GM18502 (cell line): ENCODE data around the gene LRRFIP1.
"Not testable (repeated sequence)": the region's sequence is repeated elsewhere in the genome, so short reads cannot be mapped to it uniquely, and the experiment has no call there.

Experiments
- ATAC-seq: cut with Tn5 transposase; IDR thresholded peaks from one replicate; pipeline ENCODE4 v1.9.1; 2021; ENCODE audit warnings: mild to moderate bottlenecking; ENCODE audit not compliant: unreplicated experiment, poor library complexity

LRRFIP1 gene

DNA sequence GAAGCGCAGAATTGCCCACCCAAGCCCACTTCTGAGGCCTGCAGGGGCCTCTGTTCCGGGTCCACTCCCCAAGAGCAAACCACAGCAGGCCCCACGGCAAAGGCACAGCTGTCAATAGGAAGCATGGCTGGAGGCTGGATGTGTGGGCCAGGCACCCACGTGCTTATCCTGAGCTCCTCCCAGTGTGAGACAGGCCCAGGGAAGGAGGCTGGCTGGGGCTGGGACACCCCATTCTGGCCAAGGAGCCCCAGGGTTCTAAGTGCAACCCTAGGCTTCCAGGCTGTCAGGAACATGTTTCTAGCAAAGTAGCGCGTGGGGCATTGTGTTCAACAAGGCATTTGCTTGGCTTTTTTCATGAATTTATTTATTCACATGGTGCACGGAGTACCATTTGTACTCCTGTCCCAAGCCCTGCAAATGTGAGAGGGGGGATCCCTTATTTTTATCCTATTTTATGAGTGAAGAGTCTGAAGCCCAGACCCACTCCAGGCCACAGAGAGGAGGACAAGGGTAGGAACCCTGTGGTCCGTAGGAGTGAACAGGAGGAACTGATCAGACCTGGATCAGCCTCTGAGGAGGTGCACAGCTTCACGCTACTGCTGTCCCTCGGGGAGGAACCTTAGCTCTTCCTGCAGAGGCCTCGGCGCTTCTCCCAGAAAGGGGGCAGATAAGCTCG, 30.7 kb upstream of the LRRFIP1 start:
- ATAC-seq = no peak

DNA sequence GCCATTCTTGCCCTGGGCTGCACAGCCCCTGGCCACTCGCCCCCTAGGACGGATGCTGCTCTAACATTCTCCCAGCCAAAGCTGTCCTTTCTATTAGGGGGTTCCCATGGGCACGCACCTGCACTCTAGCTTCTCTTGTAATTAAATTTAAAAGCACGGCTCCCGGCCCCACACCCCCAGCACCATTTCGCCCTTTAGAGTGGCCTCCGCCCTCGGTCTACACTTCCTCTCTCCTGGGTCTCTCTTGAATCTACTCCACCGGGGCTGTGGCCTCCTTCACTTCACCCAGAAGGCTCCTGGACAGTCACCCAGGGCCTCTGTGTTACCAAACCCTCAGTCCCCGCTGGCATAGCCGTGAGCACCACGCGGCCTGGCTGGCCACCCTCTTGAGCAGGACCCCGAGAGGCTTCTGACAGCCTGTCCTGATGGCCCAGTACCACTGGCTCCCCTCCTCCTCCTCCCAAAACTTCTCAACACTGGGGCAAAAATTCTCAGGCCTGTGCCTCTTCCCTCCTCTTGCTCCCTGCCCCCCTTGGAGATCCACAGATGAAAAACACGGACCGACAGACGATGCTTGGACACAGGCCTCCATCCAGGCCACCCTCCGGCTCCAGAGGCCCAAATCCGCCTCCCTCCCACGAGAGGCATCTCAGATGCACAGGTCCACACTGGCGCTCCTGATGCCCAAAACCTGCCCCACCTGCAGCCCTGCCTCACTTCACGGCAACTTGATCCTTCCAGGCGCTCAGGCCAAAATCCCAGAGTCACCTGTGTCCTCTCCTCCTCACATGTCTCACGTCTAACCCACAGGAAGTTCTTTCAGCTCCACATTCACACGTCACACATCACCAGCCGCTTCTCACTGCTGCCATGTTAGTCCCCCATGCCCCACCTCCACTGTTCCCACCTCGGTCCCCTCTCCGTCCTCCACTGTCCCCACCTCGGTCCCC, 29.9 kb upstream of the LRRFIP1 start:
- no peak for ATAC-seq

DNA sequence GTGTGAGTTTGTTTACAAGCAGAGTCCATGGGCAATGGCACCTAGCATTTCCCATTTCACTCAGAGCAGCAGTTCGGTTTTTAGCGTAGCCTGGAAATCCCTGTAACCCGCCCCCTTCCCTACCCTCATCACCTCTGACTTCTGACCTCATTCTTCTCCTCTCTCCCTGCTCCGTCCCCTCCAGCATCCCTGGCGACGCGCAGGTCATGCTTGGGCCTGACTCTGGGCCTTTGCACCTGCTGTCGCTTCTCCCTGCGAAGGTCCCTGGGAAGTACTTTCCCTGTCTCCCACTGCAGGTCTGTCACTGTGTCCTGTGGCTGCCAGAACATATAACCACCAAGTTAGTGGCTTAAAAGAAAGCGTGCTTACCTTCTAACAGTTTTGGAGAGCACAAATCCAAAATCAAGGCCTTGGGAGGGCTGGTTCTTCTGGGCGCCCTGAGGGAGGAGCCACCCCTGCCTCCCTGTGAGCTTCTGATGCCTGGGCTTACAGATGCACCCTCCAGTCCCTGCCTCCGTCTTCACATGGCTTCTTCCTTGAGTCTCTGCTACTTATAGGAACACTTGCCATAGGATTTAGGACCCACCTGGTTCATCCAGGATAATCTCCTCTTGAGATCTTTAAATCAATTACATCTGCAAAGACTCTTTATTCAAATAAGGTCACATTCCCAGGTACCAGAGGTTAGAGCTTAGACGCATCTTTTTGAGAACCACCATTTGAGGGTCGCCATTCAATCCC, 28.7 kb upstream of the LRRFIP1 start:
- ATAC-seq = no peak

DNA sequence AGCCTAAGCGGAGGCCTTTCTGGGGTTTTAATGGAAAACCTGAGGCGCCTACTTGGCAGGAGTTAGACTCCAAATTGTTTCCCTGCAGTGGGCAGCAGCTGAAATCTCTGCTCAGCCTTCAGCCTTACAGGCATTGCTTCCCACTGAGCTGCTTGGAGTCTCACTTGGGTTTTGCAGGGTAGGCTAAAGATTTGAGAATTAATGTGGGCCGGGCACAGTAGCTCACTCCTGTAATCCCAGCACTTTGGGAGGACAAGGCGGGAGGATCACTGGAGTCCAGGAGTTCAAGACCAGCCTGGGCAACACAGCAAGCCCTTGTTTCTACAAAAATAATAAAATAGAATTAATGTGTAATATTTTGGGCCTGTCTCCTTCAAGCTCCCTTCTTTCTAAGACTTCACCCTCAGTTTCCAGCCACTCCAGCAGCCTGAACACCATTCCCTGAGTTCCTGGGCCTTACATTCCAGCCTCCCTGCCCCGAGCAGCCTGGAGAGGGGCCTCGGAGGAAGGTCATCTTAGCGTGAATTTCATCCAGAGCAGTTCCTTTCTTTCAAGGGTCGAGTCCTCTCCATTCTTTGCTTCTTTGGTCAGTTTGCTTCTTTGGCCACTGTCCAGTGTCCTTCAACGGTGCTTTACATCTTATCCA, 27.8 kb upstream of the LRRFIP1 start:
- no peak for ATAC-seq

DNA sequence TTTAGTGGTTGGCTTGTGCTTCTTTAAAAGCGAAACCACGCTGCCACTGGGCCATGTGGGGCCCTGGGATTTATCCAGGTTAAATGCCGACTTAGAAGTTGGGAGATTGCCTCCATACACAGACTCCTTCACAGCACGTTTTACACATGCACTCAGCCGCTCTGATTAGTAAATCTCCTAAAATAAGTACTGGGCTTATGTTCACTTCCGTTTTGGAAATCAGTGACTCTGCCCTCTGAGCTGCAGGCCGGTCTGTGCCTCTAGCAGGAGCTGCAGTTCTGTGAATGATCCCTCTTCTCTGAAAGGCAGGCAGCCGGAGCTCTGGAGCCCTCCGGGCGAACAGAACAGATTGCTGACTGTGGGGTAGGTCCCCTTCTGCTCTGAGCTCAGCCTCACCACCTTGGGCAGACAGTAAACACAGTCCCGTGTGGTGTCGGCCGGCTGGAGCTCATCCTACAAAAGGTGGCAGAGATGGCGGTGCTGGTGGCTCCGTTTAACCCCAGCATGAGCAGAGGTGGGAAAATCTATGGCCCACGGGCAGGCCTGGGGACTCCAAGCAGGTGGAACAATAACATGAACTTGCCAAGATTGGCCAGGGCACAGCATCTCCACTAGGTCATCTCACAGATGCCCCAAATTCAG, 27.1 kb upstream of the LRRFIP1 start:
- no peak for ATAC-seq

DNA sequence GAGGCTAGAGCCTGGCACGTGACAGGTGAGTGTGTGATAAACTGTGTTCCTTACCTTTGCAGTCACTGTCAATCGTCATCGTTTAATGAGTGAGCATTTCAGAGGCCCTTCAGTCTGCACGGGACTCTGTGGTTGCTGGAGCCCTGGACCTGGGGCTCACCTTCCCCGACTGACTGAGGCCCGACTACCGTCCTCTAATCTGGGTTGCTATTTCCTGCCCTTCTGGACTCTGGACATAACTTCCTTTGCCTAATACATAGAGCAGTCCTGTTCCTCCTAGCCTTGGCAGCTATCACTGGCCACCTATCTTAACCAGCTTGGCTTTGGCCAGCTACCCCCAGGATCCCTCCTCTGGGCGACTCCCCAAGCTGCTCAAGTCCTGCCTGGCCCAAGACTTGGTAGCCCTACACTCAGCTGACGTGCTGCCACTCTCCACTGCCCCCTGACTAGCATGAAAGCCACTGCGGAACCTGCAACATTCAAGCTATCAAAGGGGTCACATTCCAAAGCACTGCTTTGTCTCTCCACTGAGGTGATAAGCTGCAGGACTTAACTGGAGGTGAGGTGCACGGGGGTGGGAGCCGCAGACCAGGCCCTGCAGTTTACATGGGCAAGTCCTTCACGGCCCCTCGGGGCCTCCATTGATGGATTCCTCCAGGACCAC, 25.8 kb upstream of the LRRFIP1 start:
- no peak for ATAC-seq

DNA sequence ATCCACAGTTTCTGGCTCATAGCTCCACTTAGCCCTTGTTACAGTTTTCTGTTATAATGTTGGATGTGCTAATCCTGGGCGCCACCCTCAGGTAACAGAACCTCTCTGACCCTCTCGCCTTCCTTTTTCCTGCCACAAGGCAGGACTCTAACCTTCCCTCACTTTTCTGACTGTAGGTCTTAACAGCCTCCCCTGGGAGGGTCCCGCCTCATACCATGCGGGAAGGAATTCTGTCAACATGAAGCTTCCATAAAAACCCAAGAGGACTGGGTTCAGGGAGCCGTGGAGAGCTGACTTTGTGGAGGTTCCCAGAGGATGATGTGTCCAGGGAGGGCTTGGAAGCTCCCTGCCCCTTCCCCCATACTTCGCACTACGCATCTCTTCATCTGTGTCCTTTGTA, 25.0 kb upstream of the LRRFIP1 start:
- no peak for ATAC-seq

DNA sequence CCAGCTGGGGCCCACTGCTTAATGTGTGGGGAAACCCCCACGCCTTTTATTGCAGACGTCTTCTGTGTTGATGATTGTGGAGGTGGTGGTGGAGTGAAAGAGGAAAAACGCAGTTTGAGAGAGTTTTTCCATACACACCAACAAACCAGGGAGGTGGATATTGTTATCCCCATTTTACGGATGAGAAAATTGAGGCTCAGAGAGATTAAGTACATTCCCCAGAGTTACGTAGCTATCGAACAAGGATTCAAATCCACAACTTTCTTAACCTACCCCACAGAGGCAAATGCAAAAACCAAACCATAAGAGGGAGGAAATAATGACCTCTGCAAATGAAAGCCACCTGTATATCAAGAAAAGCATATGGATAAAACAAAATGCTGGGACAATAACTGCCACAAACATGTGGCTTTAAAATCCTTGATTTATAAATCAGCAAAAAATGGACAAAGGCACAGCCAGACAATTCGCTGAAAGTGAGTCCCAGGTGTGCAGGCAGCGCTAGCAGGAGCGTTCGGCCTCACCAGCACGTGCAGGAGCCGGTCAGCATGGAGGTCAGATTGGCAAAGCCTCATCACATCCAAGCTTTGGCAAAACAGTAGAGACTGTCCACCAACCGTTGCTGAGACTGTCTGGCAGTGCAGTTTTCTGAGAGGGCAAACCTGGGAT, 24.2 kb upstream of the LRRFIP1 start:
- ATAC-seq = no peak

DNA sequence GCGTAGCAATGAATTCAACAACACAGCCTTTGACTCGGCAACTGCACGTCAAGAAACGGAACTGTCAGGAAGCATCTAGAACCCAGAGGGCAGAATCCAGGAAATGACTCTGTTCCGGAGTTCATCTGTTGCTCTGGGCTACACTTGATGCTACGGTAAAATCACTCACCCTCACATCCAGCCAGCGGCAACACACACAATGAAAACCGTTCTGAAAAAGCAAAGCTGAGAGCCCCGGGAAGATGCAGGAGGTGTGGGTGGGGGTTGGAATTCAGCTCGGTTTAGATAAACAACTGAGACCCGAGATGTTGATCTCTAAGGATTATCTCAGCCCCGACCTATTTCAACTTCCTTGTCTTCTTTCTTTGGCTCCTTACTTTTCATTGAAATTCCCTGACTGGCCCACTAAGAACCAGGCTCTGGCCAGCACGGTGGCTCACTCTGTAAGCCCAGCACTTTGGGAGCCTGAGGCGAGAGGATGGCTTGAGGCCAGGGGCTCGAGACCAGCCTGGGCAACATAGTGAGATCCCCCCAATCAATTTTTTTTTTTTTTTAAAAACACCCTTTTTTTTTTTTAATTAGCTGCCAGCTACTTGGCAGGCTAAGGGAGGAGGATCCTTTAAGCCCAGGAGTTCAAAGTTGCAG, 23.5 kb upstream of the LRRFIP1 start:
- ATAC-seq = peak; percentile 53

DNA sequence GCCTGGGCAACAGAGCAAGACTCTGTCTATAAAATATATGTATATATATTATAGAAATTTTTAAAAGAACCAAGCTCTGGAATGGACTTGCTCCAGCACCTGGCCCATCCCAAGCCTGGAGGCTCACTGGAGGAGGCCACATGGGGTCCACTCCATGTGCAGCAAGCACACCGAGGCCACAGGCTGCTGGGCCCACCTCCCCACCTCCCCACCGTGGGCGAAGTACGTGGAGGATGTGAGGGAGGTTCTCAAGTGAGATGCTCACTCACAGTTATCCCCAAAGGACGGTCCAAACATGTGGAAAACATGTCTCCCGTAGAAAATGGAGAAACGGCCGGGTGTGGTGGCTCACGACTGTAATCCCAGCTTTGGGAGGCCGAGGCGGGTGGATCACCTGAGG, 23.0 kb upstream of the LRRFIP1 start:
- ATAC-seq = no peak

DNA sequence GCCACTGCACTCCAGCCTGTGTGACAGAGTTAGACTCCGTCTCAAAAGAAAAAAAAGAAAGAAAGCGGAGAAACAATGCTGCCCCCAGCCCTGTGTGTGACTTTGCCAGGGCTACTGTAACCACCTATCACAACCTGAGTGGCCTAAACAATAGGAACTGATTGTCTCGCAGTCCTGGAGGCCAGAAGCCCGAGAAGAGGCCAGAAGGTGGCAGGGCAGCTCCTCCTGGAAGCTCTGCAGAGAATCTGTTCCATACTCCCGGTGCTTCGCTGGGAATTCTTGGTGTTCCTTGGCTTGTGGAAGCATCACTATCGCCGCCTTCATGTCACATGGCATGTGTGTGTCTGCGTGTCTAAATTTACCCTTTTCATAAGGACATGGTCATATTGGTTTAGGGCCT, 22.4 kb upstream of the LRRFIP1 start:
- ATAC-seq = no peak

DNA sequence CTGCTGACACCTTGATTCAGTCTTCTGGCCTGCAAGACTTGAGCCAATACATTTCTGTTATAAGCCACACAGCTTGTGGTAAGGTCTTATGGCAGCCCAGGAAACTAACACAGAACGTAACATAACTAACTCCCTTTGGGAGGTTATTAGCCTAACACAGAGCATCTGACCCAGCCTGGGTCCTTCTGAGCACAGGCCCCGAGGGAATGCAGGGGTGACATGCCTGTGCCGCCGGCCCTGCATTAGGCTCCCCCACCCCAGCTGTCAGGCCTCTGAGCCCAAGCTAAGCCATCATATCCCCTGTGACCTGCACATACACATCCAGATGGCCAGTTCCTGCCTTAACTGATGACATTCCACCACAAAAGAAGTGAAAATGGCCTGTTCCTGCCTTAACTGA, 20.9 kb upstream of the LRRFIP1 start:
- ATAC-seq = not testable (repeated sequence)

DNA sequence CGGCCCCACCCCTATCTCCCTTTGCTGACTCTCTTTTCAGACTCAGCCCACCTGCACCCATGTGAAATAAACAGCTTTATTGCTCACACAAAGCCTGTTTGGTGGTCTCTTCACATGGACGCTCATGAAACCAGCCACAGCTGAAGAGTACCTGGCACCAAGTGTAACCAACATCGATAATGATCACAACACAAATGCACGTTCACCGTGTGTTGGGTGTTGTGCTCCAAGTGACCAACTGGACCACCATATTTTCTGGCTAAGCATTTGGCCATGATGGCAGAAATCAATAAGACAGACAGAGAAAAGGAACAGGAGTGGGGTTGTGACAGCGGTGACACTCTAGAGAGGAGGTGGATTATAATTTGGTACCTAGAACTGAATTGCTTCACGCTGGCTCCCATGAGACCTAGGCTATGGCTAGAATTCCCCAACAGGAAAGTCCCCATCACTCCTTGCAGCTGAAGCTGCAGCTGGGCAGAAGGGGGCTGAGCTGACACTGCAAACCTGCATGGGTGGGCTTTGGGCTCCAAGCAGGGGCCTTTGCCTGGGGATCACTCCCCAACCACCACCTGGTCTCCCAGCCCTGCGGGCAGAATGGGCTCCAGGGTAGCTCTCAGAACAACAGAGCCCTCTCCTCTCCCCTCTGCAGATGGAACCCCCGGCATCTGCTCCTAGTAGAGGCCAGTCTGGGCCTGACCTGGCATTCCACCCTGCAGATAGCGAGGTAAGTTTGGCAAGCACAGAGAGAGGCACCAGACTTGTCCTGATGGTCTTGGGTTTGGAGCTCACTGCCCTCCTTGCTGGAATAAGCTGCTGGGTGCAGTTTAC, 14.6 kb upstream of the LRRFIP1 start:
- no peak for ATAC-seq

DNA sequence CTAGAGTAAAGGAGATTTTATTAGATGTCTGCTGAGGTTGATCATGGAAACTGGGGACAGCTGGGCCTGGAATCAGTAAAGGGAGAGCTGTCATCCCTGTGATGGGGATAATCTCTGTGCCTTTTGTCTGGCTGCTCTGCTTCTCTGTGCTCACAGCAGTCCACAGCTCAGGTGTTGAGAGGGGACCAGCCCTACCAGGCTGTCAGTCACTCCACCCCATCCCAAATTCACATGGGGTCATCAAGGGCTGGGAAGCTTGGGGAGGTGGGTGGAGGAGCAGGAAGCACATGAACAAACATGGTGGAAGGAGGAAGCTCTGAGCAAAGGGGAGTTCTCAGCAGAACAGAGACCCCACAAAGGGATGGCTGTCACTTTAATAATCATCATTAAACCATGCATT, 13.7 kb upstream of the LRRFIP1 start:
- no peak for ATAC-seq

DNA sequence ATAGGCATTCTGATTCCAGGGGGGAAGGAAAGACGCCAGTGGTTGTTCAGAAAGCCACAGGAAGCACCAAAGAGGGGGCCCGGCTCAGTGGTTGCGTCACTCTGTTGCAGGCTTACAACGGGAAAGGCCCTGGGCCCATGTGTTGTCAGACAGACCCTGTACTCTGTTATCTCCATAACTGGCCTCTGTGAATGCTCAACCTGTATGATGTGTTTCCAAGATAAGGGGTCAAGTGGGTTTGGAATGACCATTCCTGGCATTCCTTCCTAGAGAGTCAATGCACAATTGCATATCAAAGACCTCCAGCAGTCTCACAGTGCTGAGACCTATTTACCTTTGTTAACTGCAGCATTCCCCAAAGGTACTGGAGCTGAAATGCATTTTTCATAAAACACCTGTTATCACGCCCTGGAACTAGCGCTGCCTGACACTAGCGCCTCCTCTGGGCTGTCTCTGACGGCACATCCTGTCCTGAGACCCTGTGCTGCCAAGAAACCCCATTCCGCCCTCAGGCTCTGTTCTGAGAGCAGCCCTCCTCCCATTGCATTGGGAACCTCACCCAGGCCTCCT, 13.2 kb upstream of the LRRFIP1 start:
- ATAC-seq = no peak

DNA sequence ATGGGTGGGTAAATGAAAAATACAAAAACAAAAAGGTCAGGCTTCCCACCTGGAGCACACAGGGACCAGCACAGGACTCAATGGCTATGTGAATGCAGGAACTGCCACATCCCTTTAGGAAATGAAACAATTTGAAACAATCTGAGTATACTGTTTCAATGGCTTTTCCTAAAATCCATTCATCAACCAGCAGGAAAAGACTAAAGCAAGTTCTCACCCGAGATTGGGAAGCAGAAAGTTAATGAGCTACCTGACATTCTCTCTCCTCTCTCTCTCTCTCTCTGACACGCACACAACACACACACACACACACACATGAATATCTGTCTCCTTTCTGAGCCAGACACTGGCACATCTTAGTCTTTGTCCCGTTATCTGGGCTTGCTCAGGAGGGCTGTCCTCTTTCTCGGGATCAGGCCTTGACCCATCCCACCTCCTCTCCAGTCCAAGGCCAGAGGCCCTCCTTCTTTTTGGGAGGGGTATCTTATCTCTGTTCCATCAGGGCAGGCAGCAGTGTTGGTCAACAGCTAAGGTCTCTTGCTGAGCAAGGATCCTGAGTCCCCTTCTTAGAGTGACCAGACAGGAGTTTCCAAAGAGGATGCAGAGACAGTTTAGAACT, 11.6 kb upstream of the LRRFIP1 start:
- no peak for ATAC-seq

DNA sequence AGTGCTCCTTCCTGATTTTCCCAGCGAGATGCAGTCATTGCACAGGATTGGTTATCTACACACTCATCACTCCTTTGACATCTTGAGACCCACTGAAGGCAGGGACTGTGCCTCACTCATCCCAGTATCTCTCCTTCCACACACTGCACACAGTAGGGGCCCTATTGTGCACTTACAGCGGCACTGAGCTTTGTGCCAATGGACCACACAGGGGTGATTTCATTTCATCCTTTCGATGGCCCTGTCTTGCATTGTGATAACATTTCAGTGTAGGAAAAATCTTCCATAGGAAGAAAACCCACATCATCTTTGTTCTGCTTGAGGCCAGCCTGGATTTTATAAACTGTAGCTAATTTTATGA, 11.0 kb upstream of the LRRFIP1 start:
- ATAC-seq = no peak
